Fibroblast of skin of right quadriceps (primary cell): ENCODE measurements around the gene RELB.

Source experiments
- DNase-seq: peaks from one replicate; pipeline ENCODE4 v3.0.0-alpha.2; 2013

Gene RELB

GRCh38 chr19:45087531-45087930 is 86.3 kb downstream of the RELB start:
- DNase-seq: no peak
